GM19351 (cell line): ENCODE measurements around the gene SLC6A17.
A peak's percentile ranks its signal among the peaks of the same experiment; 100 is the strongest.

Source experiments
- ATAC-seq: cut with Tn5 transposase; IDR thresholded peaks from one replicate; pipeline ENCODE4 v1.9.1; 2021; ENCODE audit warnings: mild to moderate bottlenecking, moderate library complexity; ENCODE audit not compliant: unreplicated experiment

Gene SLC6A17

DNA sequence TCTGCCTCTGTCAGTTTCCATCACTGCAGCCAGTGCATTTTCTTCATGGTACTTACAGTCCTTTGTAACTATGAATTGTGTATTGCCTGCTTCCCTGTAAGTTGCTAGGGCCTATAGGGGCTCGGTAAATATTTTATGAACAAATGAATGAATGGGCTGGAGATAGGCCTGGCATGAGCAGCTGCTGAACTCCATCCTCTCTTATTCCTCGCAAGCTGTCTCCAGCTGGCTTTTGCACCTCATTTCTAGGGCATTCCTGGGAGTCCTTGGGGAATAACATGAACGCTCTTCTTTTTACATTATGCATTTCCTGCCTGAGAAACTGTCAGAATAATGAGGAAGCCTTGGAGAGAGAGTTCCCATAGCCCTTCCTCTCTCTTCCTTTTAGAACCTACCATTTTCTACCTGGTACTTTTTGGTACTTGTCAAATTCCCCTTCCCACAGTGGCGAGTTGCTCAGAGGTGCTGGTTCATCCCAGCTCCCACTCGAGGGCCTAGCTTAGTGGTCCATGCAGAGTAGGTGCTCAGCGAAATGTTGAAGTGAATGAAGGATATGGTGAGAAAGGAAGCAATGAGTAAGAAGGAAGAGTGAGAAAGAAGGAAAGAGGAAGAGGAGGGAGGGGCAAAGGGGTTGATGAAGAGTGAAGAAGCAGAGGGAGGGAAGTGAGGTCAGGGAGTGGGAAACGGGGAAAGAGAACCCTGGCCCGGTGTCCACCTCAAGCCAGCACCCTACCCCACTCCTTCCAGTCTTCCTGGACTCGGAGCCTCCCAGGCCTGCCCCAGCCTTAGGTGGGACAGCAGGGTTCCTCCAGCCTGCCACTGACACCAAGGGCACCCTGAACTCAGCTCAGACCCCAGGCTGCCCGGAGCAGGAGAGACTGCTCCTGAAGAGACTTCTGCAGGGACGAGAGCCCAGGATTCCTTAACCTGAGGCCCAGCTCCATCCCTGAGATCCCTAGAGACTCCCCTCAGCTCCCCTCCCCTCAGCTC, 89.4 kb downstream of the SLC6A17 start:
- ATAC-seq: no peak

DNA sequence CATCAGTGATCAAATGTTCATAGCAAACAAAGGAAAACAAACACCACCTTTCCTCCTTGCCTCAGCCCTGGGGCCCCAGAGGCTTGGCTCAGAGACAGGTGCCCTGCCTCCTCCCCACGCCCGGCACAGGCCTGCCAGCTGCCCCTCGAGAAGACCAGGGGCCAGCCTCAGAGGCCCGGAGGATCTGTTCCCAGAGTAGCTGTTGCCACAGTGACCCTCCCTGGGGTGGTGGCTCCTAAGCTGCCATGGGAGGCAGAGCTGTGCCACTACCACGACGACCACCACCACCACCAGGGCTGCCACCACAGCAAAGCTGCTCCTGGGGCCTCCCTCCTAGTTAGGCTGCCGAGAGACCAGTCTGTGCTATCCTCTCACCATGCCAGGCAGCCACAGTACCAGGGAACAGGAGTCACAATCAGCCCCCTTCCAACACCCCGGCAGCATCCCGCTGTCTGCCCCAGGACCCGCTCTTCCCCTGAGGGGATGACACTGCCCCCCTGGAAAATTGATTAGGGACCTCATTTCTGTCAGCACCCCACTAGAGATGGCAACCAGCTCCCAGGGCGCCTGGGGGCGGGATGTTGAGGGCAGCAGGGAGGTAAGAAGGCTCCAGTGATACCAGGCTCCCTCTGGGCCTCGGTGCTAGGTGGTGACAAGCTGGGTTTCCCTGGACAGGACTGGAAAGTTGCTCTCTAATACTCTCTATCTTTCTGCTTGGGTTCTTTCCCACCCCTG, 90.3 kb downstream of the SLC6A17 start:
- no peak for ATAC-seq

DNA sequence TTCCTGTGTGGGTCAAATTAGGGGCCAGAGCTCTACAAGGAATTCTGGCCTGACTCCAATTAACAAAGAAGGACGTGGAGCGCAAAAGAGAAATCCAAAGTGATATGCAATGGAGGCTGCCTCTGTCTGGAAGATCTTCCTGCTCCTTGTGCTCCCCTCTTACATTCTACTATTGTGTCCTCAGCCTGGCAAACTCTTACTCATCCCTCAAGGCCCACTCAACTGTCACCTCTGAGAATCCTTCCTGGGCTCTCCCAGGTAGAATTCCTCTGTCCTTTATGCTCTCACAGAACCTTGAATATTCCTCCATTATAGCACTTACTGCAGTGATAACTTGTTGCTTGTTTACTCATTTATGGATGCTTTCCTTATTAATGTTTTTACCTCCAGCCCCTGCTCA, 91.2 kb downstream of the SLC6A17 start:
- ATAC-seq: no peak

DNA sequence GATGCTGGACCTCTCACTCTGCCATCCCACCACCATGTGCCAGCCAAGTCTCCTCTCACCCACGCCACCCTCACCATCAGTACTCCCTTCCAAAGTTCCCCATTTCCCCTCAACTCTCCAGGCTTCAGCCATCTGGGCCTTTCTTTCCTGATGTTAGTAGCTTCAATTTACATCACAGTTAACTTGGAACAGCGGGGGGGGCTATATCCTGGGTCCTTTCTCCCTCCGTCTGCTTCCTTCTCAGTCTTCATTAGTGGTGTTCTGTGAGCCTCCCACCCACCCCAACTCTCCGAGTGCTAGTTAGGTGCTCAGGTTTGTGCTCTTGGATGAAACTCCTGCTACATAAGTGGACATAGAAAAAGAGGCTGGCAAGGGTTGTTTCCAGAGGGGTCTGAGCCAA, 91.8 kb downstream of the SLC6A17 start:
- ATAC-seq: no peak

DNA sequence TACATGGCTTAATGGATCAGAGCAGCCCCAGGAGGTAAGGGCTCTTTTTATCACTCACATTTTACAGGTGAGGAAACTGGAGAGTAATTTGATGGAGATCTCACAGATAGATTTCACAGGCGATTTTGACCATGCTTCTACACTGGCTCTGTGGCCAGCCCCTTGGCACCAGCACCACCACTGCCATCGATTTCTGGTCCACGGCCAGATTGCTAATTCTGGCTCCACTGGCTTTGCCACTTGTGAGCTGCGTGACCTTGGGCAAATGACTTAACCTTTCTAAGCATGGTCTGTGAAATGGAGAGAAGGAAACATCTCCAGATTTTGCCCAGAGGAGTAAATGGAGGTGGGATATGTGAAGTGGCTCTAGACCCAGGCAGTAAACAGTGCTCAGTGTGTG, 92.4 kb downstream of the SLC6A17 start:
- no peak for ATAC-seq

DNA sequence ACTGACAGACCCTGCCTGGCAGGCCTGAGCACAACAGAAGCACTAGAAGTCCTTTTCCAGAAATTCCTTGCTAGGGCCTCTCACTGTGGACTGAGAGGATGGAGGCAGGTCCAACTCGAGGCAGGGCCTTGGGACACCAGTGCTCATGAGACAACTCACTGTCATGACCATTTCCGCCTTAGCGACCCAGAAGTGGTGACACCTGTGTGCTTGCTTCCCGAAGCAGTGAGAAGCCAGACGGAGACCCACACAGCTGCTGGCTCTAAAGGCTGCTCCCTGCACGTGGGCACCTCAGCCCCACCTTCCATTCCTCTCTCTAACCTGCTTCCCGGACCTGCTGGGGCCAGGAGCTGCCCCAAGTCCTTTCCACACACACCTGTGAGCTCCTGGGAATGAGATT, 92.9 kb downstream of the SLC6A17 start:
- ATAC-seq: peak; percentile 22

DNA sequence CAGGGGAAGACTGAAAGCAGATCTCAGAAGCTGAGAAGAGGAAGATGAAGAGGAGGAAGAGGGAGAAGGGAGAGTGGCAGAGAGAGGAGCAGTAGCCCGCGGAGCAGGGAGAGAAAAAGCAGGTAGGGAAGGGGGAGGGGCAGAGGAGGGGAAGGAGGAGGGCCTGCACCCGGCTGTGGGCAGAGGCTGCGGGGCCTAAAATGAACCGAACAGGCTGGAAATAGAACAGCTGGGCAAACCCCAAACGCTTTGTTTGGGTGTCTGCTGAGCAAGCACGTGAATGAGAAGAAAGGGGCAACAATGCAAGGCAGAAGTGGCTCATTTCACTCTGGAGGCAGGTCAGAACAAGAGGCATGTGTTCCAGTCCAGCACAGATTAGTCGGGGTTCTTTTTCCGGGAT, 93.3 kb downstream of the SLC6A17 start:
- peak; percentile 51 for ATAC-seq

DNA sequence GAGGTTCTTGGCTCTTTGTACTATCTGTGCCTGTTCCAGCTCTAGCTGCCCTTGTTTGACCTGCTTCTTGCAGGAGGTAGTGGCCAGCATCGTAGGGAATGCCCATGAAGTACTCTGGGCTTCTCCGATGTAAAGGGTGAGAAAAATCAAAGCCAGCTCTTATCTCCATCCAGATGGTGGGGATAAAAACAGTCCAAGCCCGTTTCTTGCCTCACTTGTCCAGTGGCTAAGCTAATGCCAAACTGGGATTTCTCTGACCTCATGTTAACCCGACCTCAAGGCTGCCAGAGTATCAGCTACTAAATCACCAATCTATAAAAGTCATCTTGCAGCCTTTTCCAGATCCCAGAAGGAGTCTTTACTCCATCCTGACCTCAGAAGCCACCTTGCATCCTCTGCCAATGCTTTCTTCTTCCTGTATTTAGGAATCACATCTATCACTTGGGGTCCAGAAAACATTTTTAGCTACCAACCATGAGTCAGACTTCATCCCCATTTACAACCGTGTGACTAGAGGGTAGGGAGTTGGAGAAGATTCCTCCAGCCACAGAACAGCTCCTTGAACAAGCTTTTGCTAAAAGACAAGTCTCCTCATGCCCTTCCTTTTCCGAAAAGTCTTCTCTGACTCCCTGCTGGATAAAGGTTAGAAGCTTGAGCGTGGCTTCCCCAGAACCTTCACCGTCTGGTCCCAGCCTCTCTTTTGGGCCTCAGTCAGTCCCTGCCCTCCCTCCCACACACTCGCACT, 95.8 kb downstream of the SLC6A17 start:
- no peak for ATAC-seq

DNA sequence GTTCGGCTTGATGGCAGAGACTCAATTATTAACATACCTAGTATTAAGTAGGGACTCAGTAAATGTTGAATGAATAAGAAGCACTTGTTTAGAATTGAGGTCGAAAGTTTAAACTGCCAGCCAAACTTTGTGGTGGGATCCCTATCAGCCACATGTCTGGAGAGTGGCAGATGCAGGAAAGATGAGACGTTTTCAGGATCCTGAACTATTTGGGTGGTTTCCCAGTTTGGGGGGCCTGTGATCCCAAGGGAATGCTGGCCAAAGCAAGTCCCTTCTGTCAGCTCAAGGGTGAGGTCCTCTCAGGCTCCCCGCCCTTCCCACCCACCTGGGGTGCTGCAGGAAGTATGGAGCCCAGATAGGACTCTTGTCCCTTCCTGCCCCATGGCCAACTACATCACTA, 98.5 kb downstream of the SLC6A17 start:
- ATAC-seq: no peak

DNA sequence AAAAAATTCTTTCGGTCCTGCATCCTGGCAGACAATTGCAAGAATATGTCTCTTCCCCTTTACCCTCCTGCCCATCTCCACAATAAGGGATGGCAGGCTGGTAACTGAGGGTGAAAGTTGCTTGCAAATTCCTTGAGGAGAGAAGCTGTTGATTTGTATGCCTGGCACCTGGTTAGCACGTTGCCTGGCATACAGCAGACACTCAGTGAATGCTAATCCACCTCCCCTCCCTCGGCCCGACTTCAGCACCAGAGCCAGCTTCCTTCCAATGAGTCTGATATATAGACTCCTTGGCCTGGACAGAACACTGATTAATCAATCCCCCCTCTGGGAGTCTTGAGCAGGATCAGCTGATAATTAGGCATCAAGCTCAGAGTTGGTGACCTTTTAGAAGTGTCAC, 99.0 kb downstream of the SLC6A17 start:
- ATAC-seq: no peak

DNA sequence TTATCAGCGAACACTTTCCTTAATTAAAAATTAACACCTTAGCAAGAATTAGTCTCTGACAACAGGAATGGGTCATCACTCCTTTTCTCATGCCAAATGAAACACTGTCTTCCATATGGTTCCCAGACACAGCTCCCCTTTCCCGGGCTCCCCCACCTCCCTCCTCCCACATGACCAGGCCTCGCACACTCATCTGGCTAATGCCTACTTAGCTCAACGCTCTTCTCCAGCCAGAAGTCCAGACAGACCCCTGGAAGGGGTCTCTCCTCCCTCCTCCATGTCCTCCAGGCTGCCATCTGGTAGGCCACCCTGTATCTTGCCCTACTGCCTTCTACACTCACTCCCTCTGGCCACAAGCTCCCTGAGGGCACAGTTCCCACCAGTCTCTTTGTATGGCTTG, 99.7 kb downstream of the SLC6A17 start:
- no peak for ATAC-seq

DNA sequence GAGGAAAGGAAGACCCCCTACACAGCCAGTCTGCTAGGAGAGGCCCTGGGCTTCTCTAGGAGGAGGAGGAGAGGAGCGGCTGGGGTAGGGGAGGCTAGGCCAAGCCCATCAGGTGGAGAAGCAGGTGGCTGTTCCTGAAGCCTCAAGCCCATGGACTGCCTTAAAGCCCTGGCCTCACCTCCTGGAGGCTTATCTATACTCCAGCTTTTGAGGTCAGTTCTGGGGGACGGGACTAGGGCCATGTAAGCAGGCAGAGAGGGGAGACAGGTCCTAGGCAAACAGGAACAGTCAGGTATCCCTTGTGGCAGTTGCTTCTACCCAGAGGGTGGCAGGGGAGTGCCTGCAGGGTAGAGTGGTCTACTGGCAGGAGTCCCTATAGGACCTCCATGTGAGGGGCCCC, 100.5 kb downstream of the SLC6A17 start:
- ATAC-seq: no peak
